ENCODE results near the gene CRY2. TPM values are rescaled to one million over a fixed set of nuclear protein-coding genes. Genes with fewer than 3 reads are reported as not detected.

Gene CRY2
- total and polyA plus RNA-seq, 2 of the 8 experiments (the other 6 are each of a cell fraction or from before 2014, with no cell fraction given), result 8.0 to 9.4 TPM

GRCh38 chr11:45881708-45882368 lies 34.6 kb downstream of the CRY2 start:
- Histone ChIP-seq H3K4ac (replicated peaks; ENCODE audit: insufficient read length, low read depth, low read length) (no peak overlapping the region), H3K14ac (ENCODE audit: insufficient read length) (no peak overlapping the region), H3K36me3 (ENCODE audit: control insufficient read depth in 2 of 4, insufficient read depth in 4 of 4, low read length in 3 of 4) (no peaks in the 10 kb centered on the region; a peak in 2 of 8 replicates), H3K4me3 (ENCODE audit: extremely low read depth in 1 of 4, insufficient read depth in 2 of 4, low read depth in 3 of 4, low read length in 4 of 4) (no peak overlapping the region), H3K9me3 (ENCODE audit: insufficient read depth in 2 of 2, low read depth in 1 of 2, low read length in 1 of 2) (no peaks in the 10 kb centered on the region), H4K8ac (ENCODE audit: extremely low read depth, insufficient read depth, low read length) (no peak overlapping the region), H2BK120ac (replicated peaks; ENCODE audit: low read depth, low read length) (no peak overlapping the region), H3K79me1 (ENCODE audit: low read depth, low read length) (peaks cover 3% of the 10 kb centered on the region; the same call in 1 of the 2 replicates), H3K56ac (replicated peaks; ENCODE audit: insufficient read length, low read depth, low read length) (no peak overlapping the region), H3K9ac (replicated peaks in 1 of 4; ENCODE audit: extremely low read depth in 1 of 4, low read depth in 3 of 4, low read length in 3 of 4) (no peak overlapping the region), H2BK5ac (ENCODE audit: low read depth, low read length) (no peak overlapping the region), H4K20me1 (replicated peaks in 1 of 2; ENCODE audit: control insufficient read depth in 1 of 2, insufficient read depth in 2 of 2, low read length in 2 of 2) (peaks cover 0 to 5% of the 10 kb centered on the region in 2 experiments), H2BK15ac (ENCODE audit: low read length) (no peak overlapping the region), H3K27ac (ENCODE audit: low read depth, low read length) (no peak overlapping the region), H2BK20ac (ENCODE audit: low read length) (no peak overlapping the region), H3K4me1 (replicated peaks in 1 of 4; ENCODE audit: control insufficient read depth in 3 of 4, insufficient read depth in 4 of 4, low read length in 3 of 4) (peaks cover under 1 to 9% (median 5%) of the 10 kb centered on the region in 4 experiments; a peak in 6 of 7 replicates), H3K27me3 (replicated peaks in 1 of 4; ENCODE audit: control insufficient read depth in 3 of 4, extremely low read depth in 1 of 4, insufficient read depth in 3 of 4, low read length in 3 of 4) (no peaks in the 10 kb centered on the region; a peak in 2 of 7 replicates), H2AK5ac (ENCODE audit: low read depth, low read length) (no peak overlapping the region), H3K79me2 (ENCODE audit: control insufficient read depth in 1 of 2, insufficient read depth in 2 of 2, low read length in 2 of 2) (no peaks in the 10 kb centered on the region), H4K5ac (ENCODE audit: insufficient read length, low read depth, low read length) (no peak overlapping the region), H2AFZ (ENCODE audit: low read length) (no peak overlapping the region), H4K91ac (replicated peaks; ENCODE audit: insufficient read length, low read length) (no peak overlapping the region), H2BK12ac (ENCODE audit: low read depth, low read length) (no peak overlapping the region), H3K4me2 (ENCODE audit: insufficient read depth in 1 of 2, low read depth in 2 of 2, low read length in 2 of 2) (no peak overlapping the region), H3K18ac (ENCODE audit: extremely low read depth, low read length) (no peak overlapping the region), H3K23me2 (ENCODE audit: low read depth, low read length) (peaks cover 8% of the 10 kb centered on the region; the same call in 1 of the 2 replicates), H3K23ac (ENCODE audit: insufficient read length) (no peak overlapping the region)
- DNase-seq (ENCODE audit: low read depth in 1 of 2, low spot score in 2 of 2), result no peak
- ChIA-PET CTCF (ENCODE audit: partially characterized antibody) (interaction anchor here (0.6 to 5.2 kb wide), 5 partner anchors 10 to 485 kb away, joined by 3 to 41 read pairs (median 4); no protein-coding TSS in a partner anchor), POLR2A (ENCODE audit: partially characterized antibody) (interaction anchor here (1.0 to 1.2 kb wide), 2 partner anchors 9 to 12 kb away, joined by 3 to 5 read pairs; no protein-coding TSS in a partner anchor)
- 80% methylated on average over 6 of the region's 6 CpGs; no CpG with 5 or more reads in 1 of the 2 experiments for WGBS, 2 experiments (ENCODE audit: extremely low coverage in 1 of 2, insufficient coverage in 1 of 2, insufficient read length in 1 of 2, insufficient replicate concordance in 2 of 2, low coverage in 1 of 2, low lambda C conversion rate in 2 of 2, missing lambda C conversion rate in 1 of 2)
- FAIRE-seq, result no peak
- TF ChIP-seq HDAC2 (IDR thresholded peaks at IDR 0.05; ENCODE audit: borderline replicate concordance in 1 of 2, low read depth in 2 of 2, low read length in 2 of 2) (no peak), SRF (IDR thresholded peaks at IDR 0.05; ENCODE audit: low read depth, low read length) (no peak), RXRA (IDR thresholded peaks at IDR 0.05; ENCODE audit: insufficient read depth, low read depth, low read length) (no peak), CHD2 (IDR thresholded peaks at IDR 0.05; ENCODE audit: low read length) (no peak), EGR1 (IDR thresholded peaks at IDR 0.05; ENCODE audit: borderline replicate concordance, low read depth, low read length) (no peak), TCF12 (IDR thresholded peaks at IDR 0.05; ENCODE audit: low read depth, low read length) (no peak), SP1 (IDR thresholded peaks at IDR 0.05; ENCODE audit: low read depth, low read length) (no peak), TAF7 (optimal IDR thresholded peaks at IDR 0.05; ENCODE audit: borderline replicate concordance, low read depth, low read length) (no peak), NANOG (IDR thresholded peaks at IDR 0.05; ENCODE audit: insufficient read depth, low read depth, low read length, poor library complexity, severe bottlenecking) (no peak), KDM5A (IDR thresholded peaks at IDR 0.05; ENCODE audit: low read length) (no peak), POLR2A (IDR thresholded peaks at IDR 0.05; ENCODE audit: control extremely low read depth in 1 of 2, low read depth in 2 of 2, low read length in 2 of 2) (no peak), CBX8 (IDR thresholded peaks at IDR 0.05; ENCODE audit: borderline replicate concordance, low read depth, low read length) (no peak), CHD1 (IDR thresholded peaks at IDR 0.05; ENCODE audit: low read depth, low read length) (no peak)

Measured in H1 (cell line).